Measurements from ENCODE around the gene MPHOSPH6. TPM values are rescaled to one million over a fixed set of nuclear protein-coding genes. Genes with fewer than 3 reads are reported as not detected.

MPHOSPH6 gene
- total RNA-seq, 1 experiment from 2014 or later, result 39.9 TPM

DNA sequence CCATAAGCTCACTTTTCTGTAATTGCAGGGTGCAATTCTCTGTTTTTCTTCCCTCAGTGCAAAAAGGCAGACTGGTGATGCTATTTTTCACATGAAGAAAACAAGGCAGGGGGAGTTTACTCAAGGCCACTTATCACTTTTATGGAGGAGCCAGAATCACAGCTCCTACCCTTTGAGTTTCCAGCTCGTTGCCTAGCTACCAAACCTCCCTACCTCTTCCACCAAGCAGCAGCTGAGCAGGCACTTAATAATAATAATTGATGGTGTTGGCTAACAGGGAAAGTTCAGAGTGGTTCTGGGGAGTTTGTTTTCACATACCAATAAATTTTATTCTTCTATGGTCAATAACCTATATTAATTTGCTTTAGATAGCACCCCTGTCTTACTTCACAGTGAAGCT, 31.9 kb upstream of the MPHOSPH6 start:
- ChIA-PET POLR2A (no interaction called here), CTCF (no interaction called here)
- peaks cover 6% of the 10 kb centered on the region for H3K36me3 Mint-ChIP-seq (ENCODE audit: insufficient read depth, unreplicated experiment)
- peaks cover 9% of the 10 kb centered on the region for H3K27me3 Mint-ChIP-seq (ENCODE audit: insufficient read depth, unreplicated experiment)
- intact Hi-C loops (cut with micrococcal nuclease), result no loop called here
- peaks cover 7% of the 10 kb centered on the region for H3K9me3 Mint-ChIP-seq (ENCODE audit: unreplicated experiment)
- BruUV-seq (replicated peaks), result no TSS peak
- no peak overlapping the region for H3K4me3 Mint-ChIP-seq (ENCODE audit: unreplicated experiment)
- no peak for TF ChIP-seq CTCF (IDR thresholded peaks at IDR 0.05; ENCODE audit: unreplicated experiment)
- H3K4me1 Mint-ChIP-seq (ENCODE audit: insufficient read depth, unreplicated experiment), result peaks cover 7% of the 10 kb centered on the region
- H3K27ac Mint-ChIP-seq (ENCODE audit: low read depth, unreplicated experiment), result no peak overlapping the region
- no peak for DNase-seq (ENCODE audit: unreplicated experiment)

DNA sequence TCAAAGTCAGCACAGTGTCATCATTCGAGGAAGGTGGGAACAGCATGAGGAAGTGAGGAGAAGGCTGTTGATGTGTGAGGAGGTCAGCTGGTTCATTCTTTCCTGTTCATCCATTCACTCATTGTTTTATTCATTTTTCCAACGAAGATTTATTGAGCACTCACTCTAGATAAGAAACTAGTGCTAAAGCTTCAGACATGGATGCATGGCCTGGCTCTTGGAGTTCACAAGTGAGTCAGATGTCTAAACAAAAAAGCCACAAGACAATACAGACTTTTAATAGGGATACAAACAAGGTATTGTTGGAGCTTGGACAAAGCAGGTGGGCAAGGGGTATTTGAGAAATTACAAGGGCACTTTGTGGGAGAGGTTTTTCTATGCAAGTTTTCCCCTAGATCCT, 31.3 kb upstream of the MPHOSPH6 start:
- H3K9me3 Mint-ChIP-seq (ENCODE audit: unreplicated experiment), result peaks cover 1% of the 10 kb centered on the region
- H3K4me3 Mint-ChIP-seq (ENCODE audit: unreplicated experiment), result no peak overlapping the region
- peaks cover 4% of the 10 kb centered on the region for H3K27me3 Mint-ChIP-seq (ENCODE audit: insufficient read depth, unreplicated experiment)
- no peak for TF ChIP-seq CTCF (IDR thresholded peaks at IDR 0.05; ENCODE audit: unreplicated experiment)
- DNase-seq (ENCODE audit: unreplicated experiment), result no peak
- H3K36me3 Mint-ChIP-seq (ENCODE audit: insufficient read depth, unreplicated experiment), result peaks cover 6% of the 10 kb centered on the region
- peaks cover 7% of the 10 kb centered on the region for H3K4me1 Mint-ChIP-seq (ENCODE audit: insufficient read depth, unreplicated experiment)
- ChIA-PET POLR2A (no interaction called here), CTCF (no interaction called here)
- no peak overlapping the region for H3K27ac Mint-ChIP-seq (ENCODE audit: low read depth, unreplicated experiment)
- intact Hi-C loops (cut with micrococcal nuclease), result no loop called here
- no TSS peak for BruUV-seq (replicated peaks)

GRCh38 chr16:82199209-82199608, 29.2 kb upstream of the MPHOSPH6 start:
- Mint-ChIP-seq H3K9me3 (ENCODE audit: unreplicated experiment) (no peaks in the 10 kb centered on the region), H3K27me3 (ENCODE audit: insufficient read depth, unreplicated experiment) (no peaks in the 10 kb centered on the region), H3K27ac (ENCODE audit: low read depth, unreplicated experiment) (no peak overlapping the region), H3K4me1 (ENCODE audit: insufficient read depth, unreplicated experiment) (peaks cover 7% of the 10 kb centered on the region), H3K36me3 (ENCODE audit: insufficient read depth, unreplicated experiment) (peaks cover 6% of the 10 kb centered on the region), H3K4me3 (ENCODE audit: unreplicated experiment) (no peak overlapping the region)
- POLR2A ChIA-PET, result interaction anchor here (0.6 kb wide), 1 partner anchor 75 kb away, joined by 3 read pairs; no protein-coding TSS in a partner anchor
- BruUV-seq (replicated peaks), result no TSS peak
- intact Hi-C loops (cut with micrococcal nuclease), result no loop called here
- no peak for DNase-seq (ENCODE audit: unreplicated experiment)
- CTCF ChIA-PET, result interaction anchor here (0.5 to 1.5 kb wide), 2 partner anchors 64 to 385 kb away, joined by 5 to 8 read pairs; no protein-coding TSS in a partner anchor
- TF ChIP-seq CTCF (IDR thresholded peaks at IDR 0.05; ENCODE audit: unreplicated experiment), result no peak

DNA sequence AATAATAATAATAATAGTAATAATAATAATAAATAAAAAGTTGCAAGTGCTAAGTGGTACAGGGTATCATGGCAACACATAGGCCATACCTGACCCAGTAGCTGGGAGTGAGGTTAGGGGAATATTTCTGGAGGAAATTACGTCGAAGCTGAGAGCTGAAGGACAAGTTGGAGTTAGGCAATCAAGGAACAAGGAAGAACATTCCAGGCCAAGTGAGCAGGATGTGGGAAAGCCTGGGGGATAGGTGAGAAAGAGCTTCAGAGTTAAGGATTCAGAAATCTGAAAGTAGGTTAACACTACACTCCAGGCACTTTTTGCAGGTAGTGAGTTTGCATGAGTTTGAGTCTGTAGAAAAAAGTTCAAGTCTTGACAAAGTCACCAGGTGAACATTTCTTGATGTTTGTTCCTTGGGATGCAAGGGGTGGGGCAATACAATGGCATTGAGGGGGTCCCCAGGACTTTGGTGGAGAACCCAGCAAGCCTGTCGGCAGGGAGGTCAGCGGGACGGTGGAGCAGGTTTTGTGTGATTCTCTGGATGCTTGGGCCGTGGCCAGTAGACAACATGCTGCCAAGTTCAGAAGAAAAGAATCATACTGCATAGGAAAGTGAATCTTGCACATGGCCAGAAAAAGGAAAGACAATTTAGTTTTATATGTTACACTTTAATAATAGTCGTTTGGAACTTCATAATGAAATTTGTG, 27.7 kb upstream of the MPHOSPH6 start:
- intact Hi-C loops (cut with micrococcal nuclease), result no loop called here
- H3K36me3 Mint-ChIP-seq (ENCODE audit: insufficient read depth, unreplicated experiment), result peaks cover 6% of the 10 kb centered on the region
- DNase-seq (ENCODE audit: unreplicated experiment), result peak; percentile 16
- BruUV-seq (replicated peaks), result no TSS peak
- ChIA-PET POLR2A (no interaction called here), CTCF (interaction anchor here (0.6 to 0.8 kb wide), 2 partner anchors 13 to 200 kb away, joined by 3 to 4 read pairs; no protein-coding TSS in a partner anchor)
- H3K9me3 Mint-ChIP-seq (ENCODE audit: unreplicated experiment), result no peaks in the 10 kb centered on the region
- no peak overlapping the region for H3K27ac Mint-ChIP-seq (ENCODE audit: low read depth, unreplicated experiment)
- H3K4me1 Mint-ChIP-seq (ENCODE audit: insufficient read depth, unreplicated experiment), result peaks cover 13% of the 10 kb centered on the region
- TF ChIP-seq CTCF (IDR thresholded peaks at IDR 0.05; ENCODE audit: unreplicated experiment), result no peak
- no peaks in the 10 kb centered on the region for H3K27me3 Mint-ChIP-seq (ENCODE audit: insufficient read depth, unreplicated experiment)
- no peak overlapping the region for H3K4me3 Mint-ChIP-seq (ENCODE audit: unreplicated experiment)

All from MCF 10A (cell line).